HG03558 (cell line): ENCODE results near the gene EIF5.

Experiments used
- ATAC-seq: cut with Tn5 transposase; IDR thresholded peaks from one replicate; pipeline ENCODE4 v1.9.1; 2021; ENCODE audit warnings: moderate number of reproducible peaks; ENCODE audit not compliant: unreplicated experiment; ENCODE audit errors: extremely low read depth

EIF5 gene

DNA sequence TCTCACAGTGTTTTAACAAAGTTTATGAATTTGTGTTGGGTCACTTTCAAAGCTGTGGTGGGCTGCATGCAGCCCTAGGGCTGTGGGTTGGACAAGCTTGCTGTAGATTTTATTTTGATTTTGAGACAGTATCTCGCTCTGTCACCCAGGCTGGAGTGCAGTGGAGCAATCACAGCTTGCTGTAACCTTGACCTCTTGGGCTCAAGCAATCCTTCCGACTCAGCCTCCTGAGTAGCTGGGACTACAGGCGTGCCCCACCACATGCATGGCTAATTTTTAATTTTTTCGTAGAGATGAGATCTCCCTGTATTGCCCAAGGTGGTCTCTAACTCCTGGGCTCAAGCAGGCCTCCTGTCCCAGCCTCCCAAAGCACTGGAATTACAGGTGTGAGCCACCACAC, 56.6 kb downstream of the EIF5 start:
- no peak for ATAC-seq

GRCh38 chr14:103391048-103391447, 57.0 kb downstream of the EIF5 start:
- ATAC-seq = no peak

GRCh38 chr14:103392106-103392505, 58.1 kb downstream of the EIF5 start:
- no peak for ATAC-seq

DNA sequence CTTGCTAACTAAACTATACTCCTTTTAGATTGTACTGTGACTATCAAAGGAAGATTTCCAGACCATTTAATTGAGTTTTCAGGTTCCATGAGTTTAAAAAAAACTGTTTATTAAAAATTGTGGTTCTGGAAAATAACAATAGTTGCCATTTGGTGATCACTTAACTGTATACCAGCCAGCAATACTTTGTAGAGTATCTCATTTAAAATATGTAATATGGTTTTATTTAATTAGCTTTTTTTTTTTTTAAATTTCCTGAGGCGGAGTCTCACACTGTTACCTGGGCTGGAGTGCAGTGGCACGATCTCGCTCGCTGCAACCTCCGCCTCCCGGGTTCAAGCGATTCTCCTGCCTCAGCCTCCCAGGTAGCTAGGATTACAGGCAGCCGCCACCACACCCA, 58.5 kb downstream of the EIF5 start:
- no peak for ATAC-seq

DNA sequence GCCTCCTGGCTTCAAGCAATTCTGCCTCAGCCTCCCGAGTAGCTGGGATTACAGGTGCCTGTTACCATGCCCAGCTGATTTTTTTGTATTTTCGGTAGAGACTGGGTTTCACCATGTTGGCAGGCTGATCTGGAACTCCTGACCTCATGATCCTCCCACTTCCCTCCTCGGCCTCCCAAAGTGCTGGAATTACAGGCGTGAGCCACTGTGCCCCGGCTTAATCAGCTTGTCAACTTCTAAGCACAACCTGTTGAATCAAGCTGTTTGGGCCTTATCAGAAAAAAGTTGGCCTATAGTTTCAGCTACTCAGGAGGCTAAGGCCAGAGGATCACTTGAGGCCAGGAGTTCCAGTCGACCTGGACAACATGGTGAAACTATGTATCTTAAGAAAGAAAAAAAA, 59.0 kb downstream of the EIF5 start:
- ATAC-seq = no peak

GRCh38 chr14:103393676-103394626, 59.9 kb downstream of the EIF5 start:
- no peak for ATAC-seq
